Subcutaneous adipose tissue (tissue), 4 donors: Measurements from ENCODE around the gene SNURF. TPM values are rescaled to one million over a fixed set of nuclear protein-coding genes. Genes with fewer than 3 reads are reported as not detected.

ENCODE experiments used
- CTCF ChIP-seq: fragments of 450-650 bp; IDR thresholded peaks from one replicate; pipeline ENCODE4 v1.5.1; 2016; ENCODE audit warnings: low read depth, mild to moderate bottlenecking, control low read depth, antibody characterized with exemption, moderate library complexity
- total RNA-seq, 4 donors: library from RNA; depleted of rRNA; stranded (reverse); fragments of >200 nt; gene quantifications; one replicate each; pipeline ENCODE4 v1.1.0, GENCODE V29; 2016

SNURF gene
- total RNA-seq, 4 donors from 2014 or later: 1.9 to 4.1 (median 2.4) TPM; not detected in 1

GRCh38 chr15:24957691-24958090 lies 2.9 kb downstream of the SNURF start:
- TF ChIP-seq CTCF: no peak

- no peak for TF ChIP-seq CTCF
Measured at GRCh38 chr15:24961967-24962366, 7.2 kb downstream of the SNURF start.

- no peak for TF ChIP-seq CTCF
Measured at GRCh38 chr15:24962880-24963279, 8.1 kb downstream of the SNURF start.

GRCh38 chr15:24966364-24967103 lies 11.7 kb downstream of the SNURF start:
- no peak for TF ChIP-seq CTCF

- TF ChIP-seq CTCF: no peak
Measured at GRCh38 chr15:24971052-24971451, 16.3 kb downstream of the SNURF start.

- no peak for TF ChIP-seq CTCF
Measured at GRCh38 chr15:24971772-24972171, 17.0 kb downstream of the SNURF start.

GRCh38 chr15:24976932-24977331 lies 22.1 kb downstream of the SNURF start:
- TF ChIP-seq CTCF: no peak
